AG04449 (cell line): ENCODE results near the gene CLCA4.
A peak's percentile ranks its signal among the peaks of the same experiment; 100 is the strongest.

Experiments
- CTCF ChIA-PET: fragments of 350-600 bp; formaldehyde crosslinking; extraction: SDS; loops from one replicate; lab custom pipeline; 2021; ENCODE audit warnings: antibody characterized with exemption; lab: Yijun Ruan, JAX
- POLR2A ChIA-PET: fragments of 400-600, 350-600 bp; formaldehyde crosslinking; extraction: SDS; loops from one replicate; lab custom pipeline; 2020; ENCODE audit warnings: antibody characterized with exemption, inconsistent platforms; lab: Yijun Ruan, JAX
- DNase-seq: peaks from one replicate; pipeline ENCODE4 v3.0.0-alpha.2; 2010; ENCODE audit warnings: low read depth, low spot score
- H3K4me3 ChIP-seq: 2 replicates; pipeline ENCODE4 v1.5.1; 2011; ENCODE audit warnings: low read depth, mild to moderate bottlenecking, control low read depth, low read length
- TF ChIP-seq, protein P1 (sequence below): IDR thresholded peaks from one replicate; pipeline ENCODE4 v1.5.1; 2011; ENCODE audit warnings: mild to moderate bottlenecking, moderate library complexity, low read length, control low read depth, inconsistent platforms; ENCODE audit not compliant: insufficient read depth; ENCODE audit errors: missing control alignments

The CLCA4 gene

DNA sequence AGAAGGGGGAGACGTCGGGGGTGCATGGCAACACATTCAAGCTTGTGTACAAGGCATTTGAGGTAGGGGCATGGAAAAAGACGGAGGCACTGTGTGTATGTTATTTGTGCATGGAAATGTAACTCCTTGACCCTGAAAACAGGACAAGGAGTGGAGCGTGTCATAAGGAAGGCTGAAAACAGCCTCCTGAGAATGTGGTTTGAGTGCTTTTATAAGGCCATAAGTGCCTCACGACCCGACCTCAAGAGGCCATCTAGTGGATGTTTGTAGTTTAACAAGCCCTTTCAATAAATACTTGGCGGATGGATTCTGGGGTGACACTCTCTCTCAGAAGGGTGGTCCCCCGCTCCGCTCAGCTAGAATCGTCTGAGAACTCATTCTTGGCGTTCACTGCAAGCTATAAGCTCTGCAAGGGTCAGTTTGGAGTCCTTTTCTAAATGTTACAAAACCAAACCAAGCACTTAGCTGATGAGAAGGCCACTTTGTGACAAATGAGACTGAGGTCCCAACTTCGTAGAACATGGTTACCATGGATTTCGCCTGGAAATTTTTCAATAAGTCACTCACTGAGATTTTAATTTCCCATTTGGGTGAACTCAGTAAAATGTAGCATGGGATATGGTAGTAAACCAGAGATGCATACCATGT is 38.8 kb upstream of the CLCA4 start:
- POLR2A ChIA-PET = no interaction called here
- no peak for DNase-seq
- TF ChIP-seq, protein P1, sequence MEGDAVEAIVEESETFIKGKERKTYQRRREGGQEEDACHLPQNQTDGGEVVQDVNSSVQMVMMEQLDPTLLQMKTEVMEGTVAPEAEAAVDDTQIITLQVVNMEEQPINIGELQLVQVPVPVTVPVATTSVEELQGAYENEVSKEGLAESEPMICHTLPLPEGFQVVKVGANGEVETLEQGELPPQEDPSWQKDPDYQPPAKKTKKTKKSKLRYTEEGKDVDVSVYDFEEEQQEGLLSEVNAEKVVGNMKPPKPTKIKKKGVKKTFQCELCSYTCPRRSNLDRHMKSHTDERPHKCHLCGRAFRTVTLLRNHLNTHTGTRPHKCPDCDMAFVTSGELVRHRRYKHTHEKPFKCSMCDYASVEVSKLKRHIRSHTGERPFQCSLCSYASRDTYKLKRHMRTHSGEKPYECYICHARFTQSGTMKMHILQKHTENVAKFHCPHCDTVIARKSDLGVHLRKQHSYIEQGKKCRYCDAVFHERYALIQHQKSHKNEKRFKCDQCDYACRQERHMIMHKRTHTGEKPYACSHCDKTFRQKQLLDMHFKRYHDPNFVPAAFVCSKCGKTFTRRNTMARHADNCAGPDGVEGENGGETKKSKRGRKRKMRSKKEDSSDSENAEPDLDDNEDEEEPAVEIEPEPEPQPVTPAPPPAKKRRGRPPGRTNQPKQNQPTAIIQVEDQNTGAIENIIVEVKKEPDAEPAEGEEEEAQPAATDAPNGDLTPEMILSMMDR = peak; percentile 33
- CTCF ChIA-PET = interaction anchor here (0.9 to 12.2 kb wide), 16 partner anchors 8 to 196 kb away, joined by 3 to 198 read pairs (median 5); partner anchors contain the start of gene SH3GLB1
- no peak overlapping the region for H3K4me3 ChIP-seq

DNA sequence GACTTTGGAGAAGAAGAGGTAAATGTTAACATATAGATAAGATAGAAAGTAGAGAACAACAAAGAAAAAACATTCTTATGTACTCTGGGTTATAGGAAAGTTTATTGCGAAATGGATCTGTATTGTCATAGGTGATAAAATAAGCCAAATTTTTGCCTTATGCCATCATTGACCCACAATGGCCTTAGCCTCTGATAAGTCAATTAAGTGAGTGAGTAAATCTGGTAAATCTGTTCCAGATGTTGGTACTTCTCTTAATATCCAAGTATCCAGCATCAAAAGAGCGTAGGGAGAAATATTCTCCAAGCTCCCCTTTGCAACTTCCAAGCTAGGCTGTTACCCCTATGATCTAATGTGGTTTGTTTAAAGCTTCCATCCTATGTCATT is 38.3 kb upstream of the CLCA4 start:
- no peak overlapping the region for H3K4me3 ChIP-seq
- TF ChIP-seq, protein P1 = no peak
- ChIA-PET POLR2A (no interaction called here), CTCF (interaction anchor here (1.5 to 12.2 kb wide), 11 partner anchors 9 to 196 kb away, joined by 3 to 198 read pairs (median 5); partner anchors contain the start of gene SH3GLB1)
- DNase-seq = no peak

DNA sequence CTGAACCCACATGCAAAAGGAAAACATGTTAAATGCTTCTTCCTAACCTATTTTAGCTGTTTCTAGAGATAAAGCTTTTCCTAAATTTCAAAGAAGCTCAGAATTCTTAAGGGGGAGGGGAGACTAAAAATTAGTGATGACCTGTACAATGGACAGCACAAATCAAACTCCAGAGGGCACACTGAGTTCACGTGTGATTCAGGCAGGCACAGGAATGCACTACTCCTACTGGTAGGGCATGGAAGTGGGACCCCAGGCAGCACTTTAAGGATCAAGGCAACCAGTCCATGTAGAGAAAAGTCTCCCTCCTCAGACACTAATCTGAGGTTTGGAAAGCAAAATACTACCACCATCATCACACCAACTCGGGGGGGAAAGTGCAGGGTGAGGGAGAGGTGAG is 31.3 kb upstream of the CLCA4 start:
- CTCF ChIA-PET = interaction anchor here (1.4 to 2.0 kb wide), 3 partner anchors 11 to 171 kb away, joined by 4 to 8 read pairs (median 5); no protein-coding TSS in a partner anchor
- TF ChIP-seq, protein P1 = no peak
- no peak overlapping the region for H3K4me3 ChIP-seq
- POLR2A ChIA-PET = no interaction called here
- DNase-seq = no peak

DNA sequence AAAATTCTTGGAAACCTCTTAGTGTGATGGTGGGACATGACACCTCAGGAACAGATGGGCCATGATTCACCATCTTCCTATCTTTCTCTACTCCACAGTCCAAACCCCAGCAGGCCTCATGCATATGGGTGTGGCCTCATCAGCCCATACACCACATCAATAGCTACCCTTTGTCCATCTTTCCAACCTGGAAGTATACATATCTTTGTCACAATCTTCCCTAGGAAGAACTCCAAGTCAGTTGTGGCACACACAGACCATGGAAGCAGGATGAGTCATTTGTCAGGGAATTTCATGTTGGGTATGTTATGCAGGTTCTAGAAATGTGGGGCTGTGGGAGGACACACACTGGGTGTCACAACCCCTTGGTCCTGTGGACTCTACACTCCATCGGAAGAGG is 30.5 kb upstream of the CLCA4 start:
- TF ChIP-seq, protein P1 = no peak
- CTCF ChIA-PET = interaction anchor here (1.4 to 2.0 kb wide), 3 partner anchors 11 to 170 kb away, joined by 4 to 8 read pairs (median 5); no protein-coding TSS in a partner anchor
- DNase-seq = no peak
- POLR2A ChIA-PET = no interaction called here
- H3K4me3 ChIP-seq = no peak overlapping the region

DNA sequence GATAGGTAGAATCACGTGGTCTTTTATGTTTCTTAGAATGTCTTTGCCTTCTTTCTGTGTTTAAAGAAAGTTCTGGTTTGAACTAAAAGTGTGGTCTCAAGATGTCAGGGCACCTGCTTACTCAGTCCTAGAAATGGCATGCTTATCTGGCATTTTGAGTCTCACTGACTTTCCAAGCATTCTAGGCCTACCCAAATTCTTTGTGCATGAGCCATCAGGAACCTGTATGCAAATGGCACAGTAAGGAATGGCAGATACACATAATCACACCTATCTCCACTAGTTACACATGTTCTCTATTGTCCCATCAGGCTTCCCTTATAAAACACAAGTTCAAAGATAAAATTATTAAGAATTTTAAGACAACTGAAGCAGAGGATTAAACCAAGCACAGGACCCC is 29.5 kb upstream of the CLCA4 start:
- DNase-seq = no peak
- TF ChIP-seq, protein P1 = no peak
- POLR2A ChIA-PET = no interaction called here
- no peak overlapping the region for H3K4me3 ChIP-seq
- CTCF ChIA-PET = interaction anchor here (1.4 to 2.5 kb wide), 3 partner anchors 9 to 187 kb away, joined by 3 to 21 read pairs (median 5); partner anchors contain the start of gene SH3GLB1

DNA sequence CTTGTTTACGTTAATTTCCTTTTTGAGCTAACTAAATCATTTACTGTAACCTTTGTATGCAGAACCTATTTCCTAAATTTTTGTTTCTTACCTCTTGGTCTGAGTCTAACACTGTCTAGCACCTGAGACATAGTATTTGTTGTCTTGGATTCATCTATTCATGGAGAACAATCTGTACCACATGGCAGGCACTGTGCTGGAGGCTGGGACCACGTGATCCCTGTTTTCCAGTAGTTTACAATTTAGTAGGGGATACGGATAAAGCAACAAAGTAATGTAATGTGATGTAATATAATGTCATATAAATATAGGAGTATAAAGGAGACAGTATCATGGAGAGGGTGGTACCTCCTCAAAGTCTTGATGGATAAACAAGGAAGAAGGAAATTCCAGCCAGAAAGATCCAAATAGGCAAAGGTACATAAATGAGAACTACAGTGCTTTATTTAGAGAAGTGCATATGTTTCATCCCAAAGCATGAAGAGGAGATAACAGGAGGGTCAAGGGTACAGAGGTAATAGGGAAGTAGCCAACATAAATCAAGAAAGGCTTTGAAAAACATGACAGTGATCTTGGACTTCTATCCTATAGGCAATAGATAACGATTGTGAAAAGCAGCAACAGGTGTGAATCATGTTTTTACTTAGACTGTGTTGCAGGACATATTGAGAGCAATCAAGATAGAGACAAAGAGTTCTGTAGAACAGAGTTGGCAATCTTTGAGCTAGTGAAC is 25.9 kb upstream of the CLCA4 start:
- POLR2A ChIA-PET = no interaction called here
- DNase-seq = no peak
- CTCF ChIA-PET = interaction anchor here (1.2 to 2.0 kb wide), 2 partner anchors 15 to 20 kb away, joined by 3 to 8 read pairs; no protein-coding TSS in a partner anchor
- TF ChIP-seq, protein P1 = no peak
- H3K4me3 ChIP-seq = no peak overlapping the region
